ENCODE measurements around the gene TPSD1. TPM values are rescaled to one million over a fixed set of nuclear protein-coding genes. Genes with fewer than 3 reads are reported as not detected.

Gene TPSD1
- total RNA-seq, 1 donor from 2014 or later: not detected

Other genes with a start within 250 kb of the TPSD1 start
- not detected for gene SSTR5, start 183.3 kb upstream of the TPSD1 start, total RNA-seq
- gene C1QTNF8, start 159.8 kb upstream of the TPSD1 start, total RNA-seq: under 0.01 TPM
- 21.4 TPM for gene CACNA1H, start 103.0 kb upstream of the TPSD1 start, total RNA-seq
- gene TPSG1, start 30.8 kb upstream of the TPSD1 start, total RNA-seq: not detected
- not detected for gene TPSB2, start 25.9 kb upstream of the TPSD1 start, total RNA-seq
- gene TPSAB1, start 15.4 kb upstream of the TPSD1 start, total RNA-seq: not detected
- 31.2 TPM for gene UBE2I, start 53.6 kb downstream of the TPSD1 start, total RNA-seq
- 10.3 TPM for gene BAIAP3, start 77.6 kb downstream of the TPSD1 start, total RNA-seq
- 32.2 TPM for gene TSR3, start 95.8 kb downstream of the TPSD1 start, total RNA-seq
- 15.7 TPM for gene GNPTG, start 95.9 kb downstream of the TPSD1 start, total RNA-seq
- 10.3 TPM for gene UNKL, start 158.6 kb downstream of the TPSD1 start, total RNA-seq
- gene UQCC4, start 164.7 kb downstream of the TPSD1 start, total RNA-seq: 9.6 TPM
- not detected for gene PERCC1, start 175.0 kb downstream of the TPSD1 start, total RNA-seq
- gene CCDC154, start 188.5 kb downstream of the TPSD1 start, total RNA-seq: 0.49 TPM
- 43.0 TPM for gene CLCN7, start 219.0 kb downstream of the TPSD1 start, total RNA-seq
- gene PTX4, start 232.9 kb downstream of the TPSD1 start, total RNA-seq: not detected
- gene TELO2, start 237.3 kb downstream of the TPSD1 start, total RNA-seq: 13.8 TPM

Data from temporal lobe (tissue), 1 donor.